SU-DHL-6 (cell line): ENCODE results near the gene DROSHA.

Experiments
- CTCF ChIP-seq: fragments of 200-600 bp; sonication (generic); IDR thresholded peaks from one replicate; pipeline ENCODE4 v1.5.1; 2017; ENCODE audit warnings: antibody characterized with exemption, mild to moderate bottlenecking, low read length, moderate library complexity; ENCODE audit not compliant: insufficient read depth, poor library complexity, severe bottlenecking
- EZH2phosphoT487 ChIP-seq: fragments of 200-600 bp; sonication (generic), shearing (Covaris generic); conservative IDR thresholded peaks from 2 replicates; pipeline ENCODE4 v1.6.1; 2018; ENCODE audit warnings: mild to moderate bottlenecking, antibody characterized with exemption, low read length, moderate library complexity, mixed read lengths

- TF ChIP-seq CTCF = no peak
- no peak for TF ChIP-seq EZH2phosphoT487
Measured at GRCh38 chr5:31481531-31482165, 50.2 kb downstream of the DROSHA start.
